SK-N-DZ (cell line): ENCODE data around the gene BRI3.

Source experiments
- DNase-seq: peaks from one replicate; pipeline ENCODE4 v3.0.0-alpha.2; 2015; ENCODE audit warnings: low spot score

Gene BRI3

GRCh38 chr7:98252425-98253054 is 28.9 kb upstream of the BRI3 start:
- DNase-seq: no peak

GRCh38 chr7:98254516-98254915 is 27.0 kb upstream of the BRI3 start:
- DNase-seq: no peak

DNA sequence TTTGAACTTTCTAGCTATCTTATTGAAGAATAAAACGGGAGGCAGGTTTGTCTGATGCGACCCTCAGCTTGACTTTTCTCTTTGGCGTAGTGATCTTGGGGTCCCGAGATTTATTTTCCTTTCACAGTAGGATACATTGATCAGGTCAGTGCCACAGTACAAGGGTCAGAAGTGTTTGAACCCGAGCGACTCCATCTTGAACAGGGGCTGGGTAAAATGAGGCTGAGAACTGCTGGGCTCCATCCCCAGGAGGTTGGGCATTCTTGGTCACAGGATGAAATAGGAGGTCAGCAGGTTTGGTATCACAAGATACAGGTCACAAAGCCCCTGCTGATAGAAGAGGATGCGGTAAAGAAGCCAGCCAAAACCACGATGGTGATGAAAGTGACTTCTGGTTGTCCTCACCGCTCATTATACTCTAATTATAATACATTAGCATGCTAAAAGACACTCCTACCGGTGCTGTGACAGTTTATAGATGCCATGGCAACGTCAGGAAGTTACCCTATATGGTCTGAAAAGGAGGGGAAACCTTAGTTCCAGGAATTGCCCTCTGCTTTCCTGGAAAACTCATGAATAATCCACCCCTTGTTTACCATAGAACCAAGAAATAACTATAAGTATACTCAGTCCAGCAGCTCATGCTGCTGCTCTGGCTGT is 26.4 kb upstream of the BRI3 start:
- DNase-seq: no peak

DNA sequence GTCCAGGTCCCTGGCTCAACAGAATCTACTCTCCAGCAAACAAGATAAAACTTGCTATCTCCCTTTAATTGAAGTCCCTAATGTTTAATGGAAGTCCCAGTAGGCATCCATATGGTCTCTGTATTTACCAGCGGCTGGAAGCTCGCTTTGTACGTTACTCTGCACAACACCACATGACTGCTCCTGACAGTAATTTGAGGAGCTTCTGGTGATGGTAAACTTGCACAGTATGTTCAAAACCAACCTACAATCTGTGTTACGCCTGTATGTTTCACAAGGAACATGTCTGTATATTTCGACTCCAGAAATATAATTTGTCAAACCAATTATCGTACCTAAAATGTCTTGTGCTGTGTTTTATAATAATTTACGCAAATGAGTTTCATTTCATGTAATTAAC is 25.1 kb upstream of the BRI3 start:
- no peak for DNase-seq

- DNase-seq: no peak
Observed at GRCh38 chr7:98257701-98258100, 23.8 kb upstream of the BRI3 start.

DNA sequence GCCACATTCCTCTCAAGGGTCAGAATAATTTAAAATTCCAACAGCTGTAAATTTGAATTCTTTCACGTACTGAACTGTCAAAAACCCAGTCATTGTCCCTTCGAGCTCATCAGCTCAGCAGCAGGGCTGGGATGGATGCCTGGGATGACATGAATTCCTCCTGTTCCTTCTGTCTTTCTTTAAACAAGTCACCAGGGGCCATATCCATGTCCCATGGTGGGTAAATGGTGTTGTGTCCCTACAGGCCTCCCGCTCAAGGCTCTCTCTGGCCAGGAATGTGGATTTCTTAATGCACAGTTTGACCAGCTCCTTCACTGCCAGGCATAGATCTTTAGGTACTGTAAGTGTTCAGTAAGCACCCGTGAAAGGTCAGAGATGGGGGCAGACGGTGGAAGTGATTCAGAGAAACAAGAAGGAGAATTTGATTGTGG is 15.6 kb upstream of the BRI3 start:
- no peak for DNase-seq

- DNase-seq: no peak
Observed at GRCh38 chr7:98266840-98267239, 14.6 kb upstream of the BRI3 start.

- no peak for DNase-seq
Observed at GRCh38 chr7:98267303-98267702, 14.2 kb upstream of the BRI3 start.

DNA sequence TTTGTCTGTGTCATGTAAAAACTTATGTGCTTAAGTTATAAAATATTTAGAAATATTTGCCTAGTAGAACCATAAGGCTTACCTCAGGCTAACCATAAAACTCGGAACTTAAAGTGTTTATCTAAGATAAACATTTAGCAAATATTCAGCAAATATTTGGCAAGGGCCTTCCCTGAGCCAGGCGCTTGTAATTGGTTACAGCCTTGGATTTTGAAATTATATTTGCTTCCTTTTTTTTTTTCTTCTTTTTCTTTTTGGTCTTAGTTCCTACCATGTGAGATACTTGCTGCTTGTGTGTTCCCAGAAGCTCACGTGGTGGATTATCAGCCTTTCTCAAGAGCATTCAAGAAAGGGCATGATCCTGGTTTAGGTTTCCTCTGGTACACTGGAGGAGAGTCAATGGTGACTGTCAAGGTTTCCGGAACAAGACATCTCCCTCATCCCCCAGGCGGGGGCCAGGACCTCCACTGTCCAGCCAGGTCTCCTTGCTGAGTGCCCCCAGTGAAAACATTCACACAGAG is 5.2 kb upstream of the BRI3 start:
- DNase-seq: no peak

- no peak for DNase-seq
Observed at GRCh38 chr7:98278408-98278807, 3.1 kb upstream of the BRI3 start.

- DNase-seq: no peak
Observed at GRCh38 chr7:98278936-98279335, 2.5 kb upstream of the BRI3 start.

GRCh38 chr7:98280296-98280695 is 1.2 kb upstream of the BRI3 start:
- no peak for DNase-seq

- no peak for DNase-seq
Observed at GRCh38 chr7:98281757-98282606, 496 bp downstream of the BRI3 start.

DNA sequence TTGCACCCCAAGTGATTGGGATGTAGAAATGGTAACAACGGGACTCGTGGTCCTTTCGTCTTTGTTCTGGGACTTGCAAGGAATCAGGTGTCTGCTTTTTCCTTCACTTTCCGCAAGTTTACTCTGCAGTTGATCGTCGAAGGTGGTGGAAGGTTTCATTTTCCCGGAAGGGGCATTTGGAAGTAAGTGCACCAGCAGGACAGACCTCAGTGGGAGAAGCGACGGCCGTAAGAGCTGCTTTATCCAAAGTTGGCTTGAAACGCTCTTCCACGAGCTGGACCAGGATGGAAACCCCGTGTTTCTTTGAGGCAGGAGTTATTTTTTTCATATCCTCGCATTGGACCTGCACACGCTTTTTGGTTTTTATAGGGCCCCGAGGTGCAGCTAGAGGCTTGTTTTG is 1.2 kb downstream of the BRI3 start:
- no peak for DNase-seq

DNA sequence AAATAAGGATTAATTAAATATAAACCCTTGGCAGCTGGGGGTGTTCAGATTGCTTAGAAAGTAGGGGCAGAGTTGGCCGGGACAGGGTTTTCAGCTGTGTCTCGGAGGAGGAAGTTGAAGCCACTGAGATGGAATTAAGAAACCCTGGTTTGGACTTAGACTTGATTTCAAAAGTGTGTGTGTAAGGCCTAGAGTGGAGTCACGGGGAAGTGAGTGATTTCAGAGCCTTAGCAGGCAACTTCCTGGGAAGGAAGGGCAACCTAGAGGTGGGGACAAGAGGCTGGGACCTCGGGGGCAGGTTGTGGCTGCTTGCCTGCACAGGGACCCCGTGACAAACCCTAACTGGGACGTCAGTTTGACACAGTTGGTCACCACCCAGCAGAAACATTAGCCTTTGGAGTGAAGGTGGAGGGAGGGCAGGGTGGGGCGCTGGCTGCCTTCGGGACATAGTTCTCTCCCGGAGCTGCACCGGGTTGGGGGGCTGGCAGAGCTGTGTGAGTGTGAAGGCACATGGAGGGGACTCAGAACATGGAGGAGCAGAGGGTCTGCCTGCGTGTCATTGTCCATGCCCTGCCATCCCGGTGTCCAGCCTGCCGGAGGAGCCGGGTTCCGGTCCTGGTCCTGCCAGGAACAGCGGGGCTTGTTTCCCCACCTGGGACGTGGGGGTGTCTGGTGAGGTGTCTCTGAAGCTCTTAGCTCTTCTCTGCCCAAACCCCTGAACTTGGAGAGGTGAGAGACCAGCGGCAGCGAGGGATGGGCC is 1.8 kb downstream of the BRI3 start:
- no peak for DNase-seq

- DNase-seq: no peak
Observed at GRCh38 chr7:98283887-98284222, 2.4 kb downstream of the BRI3 start.

DNA sequence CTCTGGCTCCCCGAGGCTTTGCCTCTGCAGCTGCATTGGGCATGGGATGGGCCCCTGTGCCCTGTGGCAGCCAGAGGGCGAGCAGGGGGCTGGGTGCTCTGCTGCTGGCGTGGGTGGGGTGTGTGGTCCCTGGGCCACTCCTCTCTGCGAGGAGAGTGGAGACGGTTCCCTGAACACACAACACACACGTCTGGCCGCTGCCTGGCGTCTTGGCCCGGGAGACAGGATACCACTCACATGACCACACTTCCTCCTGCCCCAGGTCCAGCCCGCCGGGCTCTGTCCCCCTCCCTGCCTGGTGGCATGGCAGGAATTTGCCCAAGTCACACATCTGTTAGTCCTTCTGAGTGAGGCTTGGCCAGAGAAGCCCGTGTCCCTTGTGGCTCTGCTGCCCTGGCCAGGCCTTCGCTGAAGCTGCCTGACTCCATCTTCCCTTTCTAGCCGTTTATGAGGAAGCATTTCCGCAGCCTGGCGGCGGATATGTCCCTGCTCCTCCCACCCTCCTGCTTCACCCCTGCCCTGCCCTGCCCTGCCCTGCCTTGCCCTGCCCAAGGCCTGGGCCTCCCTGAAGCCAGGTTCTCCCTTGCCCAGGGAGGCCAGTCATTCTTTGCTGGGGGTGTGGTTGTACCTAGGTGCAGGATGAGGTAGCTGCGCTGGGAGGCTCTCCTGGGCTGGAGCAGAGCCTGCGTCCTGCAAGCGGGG is 3.0 kb downstream of the BRI3 start:
- DNase-seq: no peak

GRCh38 chr7:98285157-98286092 is 3.9 kb downstream of the BRI3 start:
- DNase-seq: no peak

DNA sequence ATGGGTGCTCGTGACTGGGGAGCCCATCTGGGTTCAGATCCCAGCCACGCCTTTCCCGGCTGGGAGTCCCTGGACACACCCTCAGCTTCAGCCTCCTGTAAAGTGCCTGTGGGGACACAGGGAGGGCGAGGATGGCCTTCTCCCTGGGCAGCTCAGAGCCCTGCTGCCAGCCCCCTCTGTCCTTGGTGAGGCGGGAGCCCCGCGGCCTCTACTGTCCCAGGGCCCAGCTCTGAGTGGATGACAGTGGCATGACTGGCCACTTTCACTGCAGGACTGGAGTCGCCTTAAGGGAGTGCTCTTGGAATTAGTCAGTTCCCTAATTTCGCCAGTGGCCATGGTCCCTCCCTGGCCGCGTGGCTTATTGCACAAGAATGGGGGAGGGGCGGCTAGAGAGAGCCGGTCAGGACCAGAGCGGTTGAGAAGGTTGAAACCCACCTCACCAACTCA is 4.6 kb downstream of the BRI3 start:
- DNase-seq: no peak
